GM21529 (cell line): Measurements from ENCODE around the gene CDH4.

Experiments
- ATAC-seq: cut with Tn5 transposase; IDR thresholded peaks from one replicate; pipeline ENCODE4 v1.9.1; 2021; ENCODE audit not compliant: unreplicated experiment

The CDH4 gene

GRCh38 chr20:61251529-61252393 lies at the start of gene CDH4:
CDH4 (plus strand) TSS chr20:61252261.
- no peak for ATAC-seq

- no peak for ATAC-seq
These were observed 48.7 kb upstream of the CDH4 start for GRCh38 chr20:61203320-61203719.

- no peak for ATAC-seq
These were observed 47.9 kb upstream of the CDH4 start for GRCh38 chr20:61204206-61204605.

- no peak for ATAC-seq
These were observed 46.3 kb upstream of the CDH4 start for GRCh38 chr20:61205769-61206168.

- no peak for ATAC-seq
These were observed 41.2 kb upstream of the CDH4 start for GRCh38 chr20:61210862-61211261.

GRCh38 chr20:61217848-61218247 lies 34.2 kb upstream of the CDH4 start:
- no peak for ATAC-seq

GRCh38 chr20:61219021-61219431 lies 33.0 kb upstream of the CDH4 start:
- ATAC-seq: no peak

GRCh38 chr20:61220131-61220530 lies 31.9 kb upstream of the CDH4 start:
- ATAC-seq: no peak

GRCh38 chr20:61220626-61221325 lies 31.3 kb upstream of the CDH4 start:
- no peak for ATAC-seq

- ATAC-seq: no peak
These were observed 29.4 kb upstream of the CDH4 start for GRCh38 chr20:61222699-61223098.

- no peak for ATAC-seq
These were observed 28.9 kb upstream of the CDH4 start for GRCh38 chr20:61223121-61223520.

- ATAC-seq: no peak
These were observed 21.9 kb upstream of the CDH4 start for GRCh38 chr20:61230166-61230565.

GRCh38 chr20:61233590-61233989 lies 18.5 kb upstream of the CDH4 start:
- no peak for ATAC-seq

GRCh38 chr20:61234224-61234890 lies 17.7 kb upstream of the CDH4 start:
- ATAC-seq: no peak

GRCh38 chr20:61236713-61237112 lies 15.3 kb upstream of the CDH4 start:
- no peak for ATAC-seq

- ATAC-seq: no peak
These were observed 13.2 kb upstream of the CDH4 start for GRCh38 chr20:61238813-61239212.

- no peak for ATAC-seq
These were observed 11.2 kb upstream of the CDH4 start for GRCh38 chr20:61240814-61241213.

GRCh38 chr20:61244213-61244612 lies 7.8 kb upstream of the CDH4 start:
- ATAC-seq: no peak

GRCh38 chr20:61246269-61246668 lies 5.8 kb upstream of the CDH4 start:
- ATAC-seq: no peak

GRCh38 chr20:61249626-61250025 lies 2.4 kb upstream of the CDH4 start:
- no peak for ATAC-seq

- no peak for ATAC-seq
These were observed 671 bp downstream of the CDH4 start for GRCh38 chr20:61252601-61253263.
